B cell (primary cell): ENCODE measurements around the gene STRBP.

Experiments
- EZH2 ChIP-seq: IDR thresholded peaks from 2 replicates; pipeline ENCODE4 v1.6.1; 2012; ENCODE audit warnings: borderline replicate concordance, low read depth, mild to moderate bottlenecking, moderate library complexity, low read length; ENCODE audit not compliant: insufficient read depth, poor library complexity, severe bottlenecking
- TF ChIP-seq, protein P1 (sequence below): fragments of 200-600 bp; IDR thresholded peaks from one replicate; pipeline ENCODE4 v1.8.0; 2022; ENCODE audit warnings: antibody characterized with exemption, mild to moderate bottlenecking

- TF ChIP-seq, protein P1, sequence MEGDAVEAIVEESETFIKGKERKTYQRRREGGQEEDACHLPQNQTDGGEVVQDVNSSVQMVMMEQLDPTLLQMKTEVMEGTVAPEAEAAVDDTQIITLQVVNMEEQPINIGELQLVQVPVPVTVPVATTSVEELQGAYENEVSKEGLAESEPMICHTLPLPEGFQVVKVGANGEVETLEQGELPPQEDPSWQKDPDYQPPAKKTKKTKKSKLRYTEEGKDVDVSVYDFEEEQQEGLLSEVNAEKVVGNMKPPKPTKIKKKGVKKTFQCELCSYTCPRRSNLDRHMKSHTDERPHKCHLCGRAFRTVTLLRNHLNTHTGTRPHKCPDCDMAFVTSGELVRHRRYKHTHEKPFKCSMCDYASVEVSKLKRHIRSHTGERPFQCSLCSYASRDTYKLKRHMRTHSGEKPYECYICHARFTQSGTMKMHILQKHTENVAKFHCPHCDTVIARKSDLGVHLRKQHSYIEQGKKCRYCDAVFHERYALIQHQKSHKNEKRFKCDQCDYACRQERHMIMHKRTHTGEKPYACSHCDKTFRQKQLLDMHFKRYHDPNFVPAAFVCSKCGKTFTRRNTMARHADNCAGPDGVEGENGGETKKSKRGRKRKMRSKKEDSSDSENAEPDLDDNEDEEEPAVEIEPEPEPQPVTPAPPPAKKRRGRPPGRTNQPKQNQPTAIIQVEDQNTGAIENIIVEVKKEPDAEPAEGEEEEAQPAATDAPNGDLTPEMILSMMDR, result no peak
- TF ChIP-seq EZH2, result no peak
These were observed 187.9 kb downstream of the STRBP start for GRCh38 chr9:123080444-123080843.
